Measurements from ENCODE around the gene CNTLN.
A peak's percentile ranks its signal among the peaks of the same experiment; 100 is the strongest.

Gene CNTLN

GRCh38 chr9:17134396-17135294 is at the start of gene CNTLN:
Gene CNTLN, plus strand, starts transcription at chr9:17135040. Its CDS starts 26 bp downstream, at chr9:17135066.
- H3K4me1 ChIP-seq (ENCODE audit: control insufficient read depth in 2 of 2, insufficient read depth in 2 of 2, low read length in 2 of 2), result peaks cover 2 to 4% of the 10 kb centered on the region in 2 donors
- peak within 1 kb of the TSS; percentile 73 to 74 for H3K27ac ChIP-seq (ENCODE audit: low read depth in 2 of 2, low read length in 2 of 2)
- H3K36me3 ChIP-seq (ENCODE audit: control insufficient read depth in 2 of 2, insufficient read depth in 2 of 2, low read length in 2 of 2), result no peaks in the 10 kb centered on the region
- peak within 1 kb of the TSS; percentile 58 to 79 for H3K9ac ChIP-seq (ENCODE audit: low read depth in 1 of 2, low read length in 2 of 2)
- peak within 1 kb of the TSS; percentile 83 to 84 for H3K4me3 ChIP-seq (ENCODE audit: low read length in 2 of 2)
- no peaks in the 10 kb centered on the region for H3K27me3 ChIP-seq (ENCODE audit: control insufficient read depth in 2 of 2, insufficient read depth in 2 of 2, low read length in 2 of 2)
- H3K9me3 ChIP-seq (ENCODE audit: control insufficient read depth in 2 of 2, low read length in 2 of 2), result no peaks in the 10 kb centered on the region

- Histone ChIP-seq H3K27ac (ENCODE audit: low read depth in 2 of 2, low read length in 2 of 2) (no peak overlapping the region), H3K9me3 (ENCODE audit: control insufficient read depth in 2 of 2, low read length in 2 of 2) (no peaks in the 10 kb centered on the region), H3K4me1 (ENCODE audit: control insufficient read depth in 2 of 2, insufficient read depth in 2 of 2, low read length in 2 of 2) (no peaks in the 10 kb centered on the region), H3K4me3 (ENCODE audit: low read length in 2 of 2) (no peak overlapping the region), H3K36me3 (ENCODE audit: control insufficient read depth in 2 of 2, insufficient read depth in 2 of 2, low read length in 2 of 2) (no peaks in the 10 kb centered on the region), H3K9ac (ENCODE audit: low read depth in 1 of 2, low read length in 2 of 2) (no peak overlapping the region), H3K27me3 (ENCODE audit: control insufficient read depth in 2 of 2, insufficient read depth in 2 of 2, low read length in 2 of 2) (no peaks in the 10 kb centered on the region)
Observed at GRCh38 chr9:17088566-17088965, 46.3 kb upstream of the CNTLN start.

- Histone ChIP-seq H3K27ac (ENCODE audit: low read depth in 2 of 2, low read length in 2 of 2) (no peak overlapping the region), H3K9ac (ENCODE audit: low read depth in 1 of 2, low read length in 2 of 2) (no peak overlapping the region), H3K4me3 (ENCODE audit: low read length in 2 of 2) (no peak overlapping the region), H3K27me3 (ENCODE audit: control insufficient read depth in 2 of 2, insufficient read depth in 2 of 2, low read length in 2 of 2) (no peaks in the 10 kb centered on the region), H3K36me3 (ENCODE audit: control insufficient read depth in 2 of 2, insufficient read depth in 2 of 2, low read length in 2 of 2) (no peaks in the 10 kb centered on the region), H3K9me3 (ENCODE audit: control insufficient read depth in 2 of 2, low read length in 2 of 2) (no peaks in the 10 kb centered on the region), H3K4me1 (ENCODE audit: control insufficient read depth in 2 of 2, insufficient read depth in 2 of 2, low read length in 2 of 2) (no peaks in the 10 kb centered on the region)
Observed at GRCh38 chr9:17090041-17090440, 44.8 kb upstream of the CNTLN start.

- no peaks in the 10 kb centered on the region for H3K9me3 ChIP-seq (ENCODE audit: control insufficient read depth in 2 of 2, low read length in 2 of 2)
- H3K9ac ChIP-seq (ENCODE audit: low read depth in 1 of 2, low read length in 2 of 2), result no peak overlapping the region
- no peaks in the 10 kb centered on the region for H3K36me3 ChIP-seq (ENCODE audit: control insufficient read depth in 2 of 2, insufficient read depth in 2 of 2, low read length in 2 of 2)
- H3K4me3 ChIP-seq (ENCODE audit: low read length in 2 of 2), result no peak overlapping the region
- H3K27ac ChIP-seq (ENCODE audit: low read depth in 2 of 2, low read length in 2 of 2), result no peak overlapping the region
- no peaks in the 10 kb centered on the region for H3K27me3 ChIP-seq (ENCODE audit: control insufficient read depth in 2 of 2, insufficient read depth in 2 of 2, low read length in 2 of 2)
- H3K4me1 ChIP-seq (ENCODE audit: control insufficient read depth in 2 of 2, insufficient read depth in 2 of 2, low read length in 2 of 2), result no peaks in the 10 kb centered on the region
Observed at GRCh38 chr9:17116400-17116837, 18.4 kb upstream of the CNTLN start.

GRCh38 chr9:17117372-17117771 is 17.5 kb upstream of the CNTLN start:
- no peaks in the 10 kb centered on the region for H3K4me1 ChIP-seq (ENCODE audit: control insufficient read depth in 2 of 2, insufficient read depth in 2 of 2, low read length in 2 of 2)
- H3K27me3 ChIP-seq (ENCODE audit: control insufficient read depth in 2 of 2, insufficient read depth in 2 of 2, low read length in 2 of 2), result no peaks in the 10 kb centered on the region
- no peaks in the 10 kb centered on the region for H3K9me3 ChIP-seq (ENCODE audit: control insufficient read depth in 2 of 2, low read length in 2 of 2)
- no peak overlapping the region for H3K27ac ChIP-seq (ENCODE audit: low read depth in 2 of 2, low read length in 2 of 2)
- H3K4me3 ChIP-seq (ENCODE audit: low read length in 2 of 2), result no peak overlapping the region
- H3K9ac ChIP-seq (ENCODE audit: low read depth in 1 of 2, low read length in 2 of 2), result no peak overlapping the region
- H3K36me3 ChIP-seq (ENCODE audit: control insufficient read depth in 2 of 2, insufficient read depth in 2 of 2, low read length in 2 of 2), result no peaks in the 10 kb centered on the region

- H3K27me3 ChIP-seq (ENCODE audit: control insufficient read depth in 2 of 2, insufficient read depth in 2 of 2, low read length in 2 of 2), result no peaks in the 10 kb centered on the region
- no peak overlapping the region for H3K4me3 ChIP-seq (ENCODE audit: low read length in 2 of 2)
- no peak overlapping the region for H3K27ac ChIP-seq (ENCODE audit: low read depth in 2 of 2, low read length in 2 of 2)
- H3K4me1 ChIP-seq (ENCODE audit: control insufficient read depth in 2 of 2, insufficient read depth in 2 of 2, low read length in 2 of 2), result no peaks in the 10 kb centered on the region
- H3K9ac ChIP-seq (ENCODE audit: low read depth in 1 of 2, low read length in 2 of 2), result no peak overlapping the region
- H3K36me3 ChIP-seq (ENCODE audit: control insufficient read depth in 2 of 2, insufficient read depth in 2 of 2, low read length in 2 of 2), result no peaks in the 10 kb centered on the region
- H3K9me3 ChIP-seq (ENCODE audit: control insufficient read depth in 2 of 2, low read length in 2 of 2), result no peaks in the 10 kb centered on the region
Observed at GRCh38 chr9:17120203-17120602, 14.6 kb upstream of the CNTLN start.

GRCh38 chr9:17121264-17121663 is 13.6 kb upstream of the CNTLN start:
- Histone ChIP-seq H3K4me1 (ENCODE audit: control insufficient read depth in 2 of 2, insufficient read depth in 2 of 2, low read length in 2 of 2) (no peaks in the 10 kb centered on the region), H3K4me3 (ENCODE audit: low read length in 2 of 2) (no peak overlapping the region), H3K9ac (ENCODE audit: low read depth in 1 of 2, low read length in 2 of 2) (no peak overlapping the region), H3K27me3 (ENCODE audit: control insufficient read depth in 2 of 2, insufficient read depth in 2 of 2, low read length in 2 of 2) (no peaks in the 10 kb centered on the region), H3K27ac (ENCODE audit: low read depth in 2 of 2, low read length in 2 of 2) (no peak overlapping the region), H3K9me3 (ENCODE audit: control insufficient read depth in 2 of 2, low read length in 2 of 2) (no peaks in the 10 kb centered on the region), H3K36me3 (ENCODE audit: control insufficient read depth in 2 of 2, insufficient read depth in 2 of 2, low read length in 2 of 2) (no peaks in the 10 kb centered on the region)

GRCh38 chr9:17130291-17130690 is 4.5 kb upstream of the CNTLN start:
- H3K9me3 ChIP-seq (ENCODE audit: control insufficient read depth in 2 of 2, low read length in 2 of 2), result no peaks in the 10 kb centered on the region
- H3K27ac ChIP-seq (ENCODE audit: low read depth in 2 of 2, low read length in 2 of 2), result no peak overlapping the region
- H3K9ac ChIP-seq (ENCODE audit: low read depth in 1 of 2, low read length in 2 of 2), result no peak overlapping the region
- H3K27me3 ChIP-seq (ENCODE audit: control insufficient read depth in 2 of 2, insufficient read depth in 2 of 2, low read length in 2 of 2), result no peaks in the 10 kb centered on the region
- H3K36me3 ChIP-seq (ENCODE audit: control insufficient read depth in 2 of 2, insufficient read depth in 2 of 2, low read length in 2 of 2), result no peaks in the 10 kb centered on the region
- H3K4me3 ChIP-seq (ENCODE audit: low read length in 2 of 2), result no peak overlapping the region
- peaks cover 2 to 4% of the 10 kb centered on the region in 2 donors for H3K4me1 ChIP-seq (ENCODE audit: control insufficient read depth in 2 of 2, insufficient read depth in 2 of 2, low read length in 2 of 2)

- Histone ChIP-seq H3K9me3 (ENCODE audit: control insufficient read depth in 2 of 2, low read length in 2 of 2) (no peaks in the 10 kb centered on the region), H3K9ac (ENCODE audit: low read depth in 1 of 2, low read length in 2 of 2) (no peak overlapping the region), H3K36me3 (ENCODE audit: control insufficient read depth in 2 of 2, insufficient read depth in 2 of 2, low read length in 2 of 2) (no peaks in the 10 kb centered on the region), H3K4me3 (ENCODE audit: low read length in 2 of 2) (no peak overlapping the region), H3K4me1 (ENCODE audit: control insufficient read depth in 2 of 2, insufficient read depth in 2 of 2, low read length in 2 of 2) (peaks cover 2 to 4% of the 10 kb centered on the region in 2 donors), H3K27ac (ENCODE audit: low read depth in 2 of 2, low read length in 2 of 2) (no peak overlapping the region), H3K27me3 (ENCODE audit: control insufficient read depth in 2 of 2, insufficient read depth in 2 of 2, low read length in 2 of 2) (no peaks in the 10 kb centered on the region)
Observed at GRCh38 chr9:17130725-17131124, 4.1 kb upstream of the CNTLN start.

GRCh38 chr9:17131494-17131893 is 3.3 kb upstream of the CNTLN start:
- H3K27me3 ChIP-seq (ENCODE audit: control insufficient read depth in 2 of 2, insufficient read depth in 2 of 2, low read length in 2 of 2), result no peaks in the 10 kb centered on the region
- H3K9me3 ChIP-seq (ENCODE audit: control insufficient read depth in 2 of 2, low read length in 2 of 2), result no peaks in the 10 kb centered on the region
- no peak overlapping the region for H3K27ac ChIP-seq (ENCODE audit: low read depth in 2 of 2, low read length in 2 of 2)
- no peaks in the 10 kb centered on the region for H3K36me3 ChIP-seq (ENCODE audit: control insufficient read depth in 2 of 2, insufficient read depth in 2 of 2, low read length in 2 of 2)
- no peak overlapping the region for H3K4me3 ChIP-seq (ENCODE audit: low read length in 2 of 2)
- H3K9ac ChIP-seq (ENCODE audit: low read depth in 1 of 2, low read length in 2 of 2), result no peak overlapping the region
- H3K4me1 ChIP-seq (ENCODE audit: control insufficient read depth in 2 of 2, insufficient read depth in 2 of 2, low read length in 2 of 2), result peaks cover 2 to 4% of the 10 kb centered on the region in 2 donors
